ENCODE results near the gene NMT1.
A peak's percentile ranks its signal among the peaks of the same experiment; 100 is the strongest.

The NMT1 gene

DNA sequence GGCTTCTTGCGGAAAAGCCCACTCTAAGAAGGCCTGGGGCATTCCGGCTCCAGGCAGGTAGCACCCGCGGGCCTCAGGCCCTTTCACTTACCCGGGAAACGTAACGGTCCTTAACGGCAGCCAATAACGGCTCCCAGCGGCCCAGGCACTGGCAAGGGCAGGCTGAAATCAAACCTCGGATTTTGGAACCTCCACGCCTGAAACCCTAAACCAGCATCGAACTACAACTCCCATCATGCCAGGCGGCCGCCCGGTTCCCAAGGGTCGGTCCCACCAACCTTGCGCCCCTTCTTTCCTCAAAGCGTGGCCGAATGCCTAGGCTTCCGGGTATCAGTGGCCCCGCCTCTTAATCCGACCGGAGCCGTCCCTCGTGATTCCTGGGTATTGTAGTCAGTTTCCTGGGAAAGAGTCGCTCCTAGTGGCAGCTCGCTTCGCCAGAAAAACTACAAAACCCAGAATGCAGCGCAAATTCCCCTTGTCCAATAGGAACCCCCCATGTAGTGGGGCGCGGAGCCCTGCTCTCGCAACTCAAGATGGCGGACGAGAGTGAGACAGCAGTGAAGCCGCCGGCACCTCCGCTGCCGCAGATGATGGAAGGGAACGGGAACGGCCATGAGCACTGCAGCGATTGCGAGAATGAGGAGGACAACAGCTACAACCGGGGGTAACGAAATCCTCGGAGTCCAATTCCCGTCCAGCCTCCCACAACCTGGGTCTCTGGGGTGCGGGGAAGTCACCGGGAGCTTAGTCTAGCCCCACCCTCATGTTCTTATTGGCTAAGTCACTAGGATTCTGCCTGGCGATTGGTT lies at the start of gene NMT1:
NMT1 (plus strand) TSS at position 521 of the 809 bp plus-strand sequence; CDS start at position 534, 13 bp downstream.
- DNase-seq (ENCODE audit: low spot score) = peak; percentile 96

DNA sequence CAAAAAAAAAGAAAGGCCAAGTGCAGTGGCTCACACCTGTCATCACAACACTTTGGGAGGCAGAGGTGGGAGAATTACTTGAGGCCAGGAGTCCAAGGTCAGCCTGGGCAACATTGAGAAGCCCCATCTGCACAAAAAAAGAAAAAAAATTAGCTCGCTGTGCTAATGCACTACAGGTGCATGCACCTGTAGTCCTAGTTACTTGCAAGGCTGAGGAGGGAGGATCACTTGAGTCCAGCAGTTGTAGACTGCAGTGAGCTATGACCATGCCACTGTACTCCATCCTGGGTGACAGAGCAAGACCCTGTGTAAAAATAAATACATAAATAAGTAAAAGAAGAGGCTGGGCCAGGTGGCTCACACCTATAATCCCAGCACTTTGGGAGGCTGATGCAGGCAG lies 49.4 kb upstream of the NMT1 start:
- DNase-seq (ENCODE audit: low spot score) = no peak

DNA sequence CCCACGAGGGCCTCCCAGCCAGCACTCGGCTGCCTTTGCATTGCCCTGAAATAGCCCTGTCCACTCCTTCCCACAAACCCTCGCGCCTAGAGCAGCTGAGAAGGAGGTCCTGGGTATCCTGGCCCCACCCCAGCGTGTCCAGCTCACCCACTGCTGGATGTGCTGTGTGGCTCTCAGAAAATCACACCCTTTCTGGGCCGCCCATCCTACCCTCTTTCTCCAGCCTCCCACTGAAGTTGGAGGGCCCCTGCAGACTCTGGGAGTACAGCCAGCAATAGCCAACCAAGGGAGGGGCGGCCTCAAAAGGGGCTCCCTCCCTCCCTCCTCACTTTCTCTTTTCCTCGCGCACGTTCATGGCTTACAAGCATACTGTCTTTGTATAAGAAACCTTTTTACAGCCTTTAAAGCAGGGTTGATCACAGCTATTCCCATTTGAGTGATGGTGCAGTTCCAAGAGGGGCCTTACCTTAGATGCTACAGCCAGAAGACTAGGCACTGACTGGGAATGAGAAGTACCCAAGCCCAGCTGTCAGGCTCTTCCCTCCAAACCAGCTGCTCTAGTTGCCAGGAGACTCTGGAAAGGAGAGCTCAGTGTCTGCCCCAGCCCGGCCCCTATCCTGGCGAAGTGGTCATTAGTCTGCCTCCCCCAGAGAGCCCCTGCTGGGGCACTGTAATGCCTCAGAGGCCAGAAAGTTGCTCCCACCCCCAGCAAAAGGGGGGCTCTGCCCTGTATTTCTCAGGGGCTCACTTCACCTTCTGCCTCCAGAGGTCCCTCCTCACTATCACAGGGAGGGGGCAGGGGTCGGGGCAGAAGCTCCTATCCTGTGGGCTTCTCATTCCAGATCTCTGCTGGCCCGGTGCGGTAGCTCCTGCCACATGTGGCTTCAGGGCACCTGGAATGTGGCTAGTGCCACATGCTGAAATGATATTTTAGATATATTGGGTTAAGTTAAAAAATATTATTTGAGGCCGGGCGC lies 47.8 kb upstream of the NMT1 start:
- peak; percentile 51 for DNase-seq (ENCODE audit: low spot score)

GRCh38 chr17:45016237-45016636 lies 44.9 kb upstream of the NMT1 start:
- DNase-seq (ENCODE audit: low spot score) = no peak

GRCh38 chr17:45016823-45017222 lies 44.3 kb upstream of the NMT1 start:
- no peak for DNase-seq (ENCODE audit: low spot score)

GRCh38 chr17:45018514-45018847 lies 42.6 kb upstream of the NMT1 start:
- no peak for DNase-seq (ENCODE audit: low spot score)

DNA sequence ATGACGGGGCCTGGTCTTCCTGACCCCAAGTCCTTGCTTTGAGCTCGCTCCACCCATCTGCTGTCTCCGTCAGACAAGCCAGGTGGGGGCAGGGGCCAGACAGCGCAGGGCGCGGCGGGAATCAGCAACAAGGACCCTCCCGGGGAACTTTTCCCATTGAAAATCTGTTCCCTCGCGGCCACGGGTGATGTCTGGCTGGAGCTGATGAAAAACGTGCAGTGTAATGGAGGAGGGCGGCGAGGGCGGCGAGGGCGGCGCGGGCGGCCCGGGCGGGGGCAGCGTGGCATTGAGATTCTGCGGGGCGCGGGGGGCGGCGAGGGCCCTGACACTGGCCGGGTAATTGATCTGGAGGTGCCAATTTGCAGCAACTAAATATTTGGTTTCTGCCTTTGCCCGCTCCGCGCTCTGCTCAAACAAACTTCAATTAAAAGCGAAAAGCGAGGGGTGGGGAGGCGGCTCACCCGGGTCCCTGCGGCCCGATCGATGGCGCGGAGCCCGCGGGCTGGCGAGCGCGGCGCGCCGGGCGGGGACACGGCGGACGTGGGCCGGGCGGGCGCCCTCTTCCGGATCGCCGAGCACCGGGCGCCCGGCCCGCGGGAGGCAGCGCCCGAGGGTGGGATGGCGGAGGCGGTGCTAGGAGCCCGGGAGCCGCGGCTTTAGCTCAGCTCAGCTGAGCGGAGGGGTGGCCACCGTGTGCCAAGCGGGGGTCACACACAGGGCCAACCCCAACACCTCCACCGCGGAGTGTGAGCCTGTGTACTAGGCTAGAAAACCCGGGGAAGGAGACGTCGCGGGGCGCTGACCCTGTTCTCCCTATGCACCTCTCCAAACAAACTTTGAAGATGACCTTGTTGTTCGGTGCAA lies 42.0 kb upstream of the NMT1 start:
- DNase-seq (ENCODE audit: low spot score) = peak; percentile 90

GRCh38 chr17:45020354-45021138 lies 40.6 kb upstream of the NMT1 start:
- peak; percentile 46 for DNase-seq (ENCODE audit: low spot score)

DNA sequence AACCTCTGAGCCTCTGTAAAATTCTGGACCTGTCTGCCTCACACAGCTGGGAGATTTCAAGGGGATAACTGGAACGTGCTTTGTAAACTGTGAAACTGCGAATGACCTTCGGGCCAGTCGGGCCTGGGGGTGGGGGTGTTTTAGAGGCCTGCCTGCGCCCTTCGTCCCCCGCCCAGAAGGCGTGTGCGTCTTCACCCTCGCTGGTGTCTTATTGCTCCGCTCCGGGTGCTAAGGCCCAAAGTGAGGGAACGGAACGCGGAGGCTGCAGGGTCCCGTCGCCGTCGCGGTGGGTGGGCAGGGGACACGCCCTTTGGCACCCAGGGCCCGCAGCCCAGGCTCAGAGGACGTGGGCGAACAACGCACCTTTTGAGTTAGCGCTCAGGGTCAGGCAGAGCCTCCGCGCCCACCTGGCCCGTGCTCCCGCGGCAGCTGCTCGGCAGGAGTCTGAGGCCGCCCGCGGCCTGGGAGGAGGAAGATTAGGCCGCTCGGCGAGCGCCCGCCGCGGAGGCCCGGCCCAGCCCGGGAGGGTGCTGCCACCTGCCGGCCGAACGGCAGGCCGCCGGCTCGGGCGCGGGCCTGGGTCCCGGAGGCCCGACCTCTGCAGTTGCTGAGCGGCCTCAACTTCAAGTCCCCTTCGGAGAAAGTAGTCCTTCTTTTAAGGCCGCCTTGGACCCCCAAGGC lies 39.4 kb upstream of the NMT1 start:
- DNase-seq (ENCODE audit: low spot score) = peak; percentile 94

DNA sequence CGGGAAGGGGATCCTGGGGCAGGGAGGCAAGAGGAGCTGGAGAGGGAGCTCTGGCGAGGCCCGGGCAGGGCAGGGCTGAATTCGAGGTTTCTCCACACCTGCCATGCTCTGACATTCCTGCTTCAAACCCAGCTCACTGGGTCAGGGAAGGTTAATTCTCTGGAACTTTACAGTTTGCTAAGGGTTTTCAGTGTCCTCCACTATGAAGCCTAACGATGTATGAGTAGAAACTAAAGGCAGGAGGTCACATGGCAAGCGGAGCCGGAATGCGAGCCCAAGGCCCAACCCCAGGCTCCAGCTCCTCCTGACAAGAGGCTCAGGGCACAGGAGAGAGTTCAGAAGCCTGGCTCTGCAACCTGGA lies 38.8 kb upstream of the NMT1 start:
- DNase-seq (ENCODE audit: low spot score) = no peak

DNA sequence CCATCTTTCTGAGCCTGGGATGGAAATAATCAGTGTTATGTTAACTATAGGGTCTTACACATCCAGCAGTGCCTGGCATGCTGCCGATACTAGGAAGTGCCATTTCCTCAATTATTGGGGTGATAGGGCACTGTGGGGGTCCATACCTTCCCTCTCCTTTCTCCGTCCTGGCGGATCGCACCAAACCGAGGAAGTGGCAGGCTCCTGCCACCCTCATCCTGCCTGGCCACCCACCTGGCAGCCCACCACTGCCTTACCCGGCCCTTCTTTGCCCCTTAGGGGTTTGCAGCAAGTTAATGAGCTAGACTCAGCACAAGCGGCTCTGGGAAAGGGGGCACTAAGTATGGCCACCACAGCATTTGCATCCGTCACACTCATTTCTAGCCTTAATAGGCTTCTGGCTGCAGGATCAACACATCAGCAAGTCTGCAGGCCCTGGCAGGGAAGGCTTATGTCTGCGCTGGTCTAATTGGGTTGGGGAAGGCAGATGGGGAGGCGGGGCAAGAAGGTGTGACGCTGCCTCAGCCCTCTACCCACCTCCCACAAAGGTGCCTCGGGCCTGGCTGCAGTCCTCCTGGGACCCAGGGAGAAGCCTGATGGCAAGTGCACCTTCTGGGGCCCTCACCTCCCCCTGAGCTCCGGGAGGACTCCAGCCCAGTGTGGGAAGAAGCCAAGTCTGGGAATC lies 38.3 kb upstream of the NMT1 start:
- DNase-seq (ENCODE audit: low spot score) = no peak

DNA sequence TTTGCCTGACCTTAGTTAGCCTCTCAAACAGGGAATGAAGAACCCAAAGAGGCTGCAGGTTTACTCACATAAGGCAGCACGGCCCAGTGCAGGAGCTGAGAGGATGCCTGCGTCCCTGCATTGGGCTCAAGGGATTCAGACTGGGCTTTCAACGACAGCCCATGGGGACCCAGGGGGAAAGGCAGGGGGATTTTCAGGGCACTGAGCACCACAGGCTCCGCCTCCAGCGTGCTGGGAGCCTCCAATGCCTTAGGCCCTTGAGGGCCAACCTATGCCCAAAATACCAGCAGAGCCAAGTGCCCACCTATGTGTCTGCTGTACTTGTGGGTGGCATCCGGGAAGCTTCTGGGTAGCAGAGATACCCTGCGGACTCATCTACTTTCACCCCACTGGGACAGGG lies 32.0 kb upstream of the NMT1 start:
- DNase-seq (ENCODE audit: low spot score) = no peak

GRCh38 chr17:45029758-45030423 lies 31.2 kb upstream of the NMT1 start:
- DNase-seq (ENCODE audit: low spot score) = no peak

DNA sequence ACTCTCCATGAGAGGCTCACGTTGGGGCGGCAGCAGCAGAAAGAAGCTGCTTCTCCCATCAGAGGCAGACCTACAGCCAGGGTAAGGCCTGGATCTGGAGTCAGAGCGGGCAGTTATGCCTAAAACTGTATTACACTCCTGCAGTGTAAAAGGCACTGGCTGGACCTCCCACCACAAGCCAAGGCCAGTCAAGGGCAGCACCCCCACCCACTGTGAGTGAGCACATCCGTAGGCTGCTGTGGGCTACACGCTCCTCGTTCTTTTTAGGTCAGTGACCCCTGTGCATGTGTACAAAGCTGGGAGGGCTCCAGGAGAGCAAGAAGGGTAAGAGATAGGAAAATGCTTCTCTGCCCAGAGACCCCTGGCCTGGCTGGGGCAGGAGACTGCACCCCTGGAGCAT lies 30.4 kb upstream of the NMT1 start:
- DNase-seq (ENCODE audit: low spot score) = no peak

DNA sequence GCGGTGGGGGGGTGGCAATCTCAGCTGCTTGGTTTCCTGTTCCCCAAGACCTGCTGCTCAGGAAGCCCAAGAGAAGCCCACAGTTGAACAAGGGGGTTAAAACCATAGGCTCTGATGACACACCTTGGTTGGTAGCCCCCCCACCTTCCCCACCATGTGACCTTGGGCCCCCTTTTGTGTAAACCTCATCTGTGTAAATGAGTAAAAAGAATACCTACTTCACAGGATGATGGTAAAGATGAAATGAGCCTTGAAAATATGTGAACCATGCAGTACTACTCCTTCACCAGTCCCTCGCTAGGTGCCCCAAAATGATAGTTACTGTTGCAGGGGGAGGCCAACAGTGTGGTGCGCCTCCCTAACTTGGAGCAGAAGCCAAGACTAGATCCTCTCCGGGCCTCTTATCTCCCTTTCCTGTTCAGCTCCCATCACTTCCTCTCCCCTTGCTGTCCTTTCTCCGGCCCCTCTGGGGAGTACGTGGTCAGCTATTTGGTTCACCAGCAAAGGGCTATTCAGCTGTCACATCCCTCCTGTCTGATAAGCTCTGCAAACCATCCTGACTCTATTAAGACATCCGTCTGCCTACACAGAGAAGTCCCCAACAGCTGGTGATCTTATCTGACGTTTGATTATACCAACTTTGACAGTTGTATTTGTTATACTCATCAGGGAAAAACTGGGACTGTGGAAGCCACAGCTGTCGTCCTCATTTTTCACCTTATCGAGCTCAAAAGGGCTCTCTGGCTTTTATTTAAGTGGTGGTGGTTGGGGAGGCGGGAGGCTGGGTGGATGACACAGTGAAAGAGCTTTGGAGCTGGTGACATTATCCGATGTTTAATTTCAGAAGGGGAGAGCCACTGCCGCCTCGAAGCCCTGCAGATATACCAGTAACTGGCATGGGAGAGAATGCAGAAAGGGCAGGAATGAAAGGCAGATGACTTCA lies 29.6 kb upstream of the NMT1 start:
- no peak for DNase-seq (ENCODE audit: low spot score)

DNA sequence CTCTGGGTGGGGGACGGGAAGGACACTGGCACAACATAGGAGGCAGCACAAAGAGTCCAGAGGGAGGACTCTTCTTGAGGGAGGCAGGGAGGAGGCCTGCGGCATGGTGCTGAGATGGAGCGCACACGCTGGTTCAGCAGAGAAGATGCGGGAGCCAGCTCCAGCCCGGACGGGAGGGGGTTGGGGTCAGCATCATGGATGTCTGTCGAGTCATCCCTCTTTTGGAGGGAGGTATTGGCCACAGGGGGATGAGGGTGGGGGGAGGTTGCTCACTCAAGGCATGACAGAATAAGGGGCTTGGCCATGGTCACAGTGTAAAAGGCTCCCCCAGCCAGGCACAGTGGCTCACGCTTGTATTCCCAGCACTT lies 29.0 kb upstream of the NMT1 start:
- no peak for DNase-seq (ENCODE audit: low spot score)

DNA sequence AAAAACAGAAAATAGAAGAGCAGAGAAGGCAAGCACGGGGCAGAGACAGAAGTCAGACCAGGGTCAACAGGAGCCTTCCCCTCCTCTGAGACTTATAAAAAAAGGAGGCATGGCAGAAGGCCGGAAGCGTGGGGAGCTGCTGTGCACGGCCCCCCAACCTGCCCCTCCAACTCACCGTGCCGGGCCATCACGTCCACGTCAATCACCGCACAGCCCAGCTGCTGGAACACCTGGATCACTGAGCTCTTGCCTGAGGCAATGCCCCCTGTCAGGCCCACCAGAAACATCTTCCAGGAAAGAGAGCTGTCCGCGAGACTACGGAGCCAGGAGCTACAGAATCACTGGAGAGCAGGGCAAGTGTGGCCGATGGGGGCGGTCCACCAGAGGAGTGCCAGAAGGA lies 26.5 kb upstream of the NMT1 start:
- no peak for DNase-seq (ENCODE audit: low spot score)

DNA sequence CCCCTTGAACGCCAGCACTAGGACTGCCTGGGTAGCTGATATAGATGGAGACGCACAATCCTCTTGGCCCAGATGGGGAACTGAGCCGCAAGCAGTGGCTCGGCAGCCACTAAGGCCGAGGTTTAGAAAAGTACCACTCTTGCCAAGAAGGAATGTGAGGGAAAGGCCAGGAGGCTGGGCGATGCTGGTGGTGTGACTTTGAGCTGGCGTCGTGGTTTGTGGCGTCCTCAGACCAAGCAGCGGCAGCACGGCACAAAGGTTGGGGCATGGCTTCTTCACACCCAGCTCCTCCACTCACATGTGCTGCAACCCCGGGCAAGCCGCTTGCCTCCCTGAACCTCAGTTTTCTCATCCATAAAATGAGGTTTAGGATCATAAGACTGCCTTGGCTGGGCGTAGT lies 25.3 kb upstream of the NMT1 start:
- DNase-seq (ENCODE audit: low spot score) = no peak

- DNase-seq (ENCODE audit: low spot score) = no peak
Observed at GRCh38 chr17:45036691-45037090, 24.4 kb upstream of the NMT1 start.
